Lower lobe of right lung (tissue), 2 donors: ENCODE data around the gene KRT7. TPM values are rescaled to one million over a fixed set of nuclear protein-coding genes. Genes with fewer than 3 reads are reported as not detected.

Source experiments
- ATAC-seq, 2 donors: fragments of 200-7000 bp; cut with Tn5 transposase; one replicate each; pipeline ENCODE4 v1.9.1; 2020 to 2022; ENCODE audit warnings: mild to moderate bottlenecking in 2 of 2, moderate library complexity in 2 of 2
- DNase-seq: peaks from one replicate; pipeline ENCODE4 v3.0.0-alpha.2; 2020
- H3K27ac ChIP-seq: fragments of 200-600 bp; one replicate; pipeline ENCODE4 v1.8.0; 2022
- H3K27me3 ChIP-seq: fragments of 200-600 bp; one replicate; pipeline ENCODE4 v1.8.0; 2022; ENCODE audit warnings: low read depth
- H3K36me3 ChIP-seq: fragments of 200-600 bp; one replicate; pipeline ENCODE4 v1.8.0; 2022; ENCODE audit warnings: mild to moderate bottlenecking
- H3K4me1 ChIP-seq: fragments of 200-600 bp; one replicate; pipeline ENCODE4 v1.8.0; 2022
- H3K4me3 ChIP-seq: fragments of 200-600 bp; one replicate; pipeline ENCODE4 v1.8.0; 2022; ENCODE audit warnings: mild to moderate bottlenecking
- H3K9me3 ChIP-seq: fragments of 200-600 bp; one replicate; pipeline ENCODE4 v1.8.0; 2022
- CTCF ChIP-seq: fragments of 200-600 bp; IDR thresholded peaks from one replicate; pipeline ENCODE4 v1.8.0; 2022; ENCODE audit warnings: antibody characterized with exemption, mild to moderate bottlenecking
- intact Hi-C: fragments of 100-400 bp; cut with DNase I; formaldehyde crosslinking; loops from one replicate; pipeline ENCODE4 v1.11.0; 2022
- total RNA-seq: library from RNA; stranded (reverse); fragmentation: NEBNext Ultra II Directional; extraction: Animal tissue kit (Norgen Biotek cat#: 25700); gene quantifications from one replicate; pipeline ENCODE4 v1.2.1, GENCODE V29; 2021
- donor health status: DM: no; HTN: yes; CAD: no; lungs with severe emphysema.

KRT7 gene
- total RNA-seq, 1 donor from 2014 or later = 257 TPM

- Histone ChIP-seq H3K36me3 (no peaks in the 10 kb centered on the region), H3K4me3 (no peak overlapping the region), H3K27me3 (no peaks in the 10 kb centered on the region), H3K27ac (no peak overlapping the region), H3K4me1 (no peaks in the 10 kb centered on the region), H3K9me3 (no peaks in the 10 kb centered on the region)
- TF ChIP-seq CTCF = no peak
- DNase-seq (no peak), ATAC-seq (no peak)
- intact Hi-C loops = no loop called here
Observed at GRCh38 chr12:52268212-52268611, 35.2 kb downstream of the KRT7 start.

GRCh38 chr12:52270541-52271070 lies 37.6 kb downstream of the KRT7 start:
- Histone ChIP-seq H3K9me3 (no peaks in the 10 kb centered on the region), H3K4me3 (no peak overlapping the region), H3K27ac (no peak overlapping the region), H3K4me1 (no peaks in the 10 kb centered on the region), H3K36me3 (no peaks in the 10 kb centered on the region), H3K27me3 (no peaks in the 10 kb centered on the region)
- DNase-seq = no peak
- no peak for TF ChIP-seq CTCF
- intact Hi-C loops = no loop called here
- no peak for ATAC-seq

- no peak for TF ChIP-seq CTCF
- no peaks in the 10 kb centered on the region for H3K9me3 ChIP-seq
Observed at GRCh38 chr12:52271158-52271557, 38.1 kb downstream of the KRT7 start.

GRCh38 chr12:52274521-52275120 lies 41.6 kb downstream of the KRT7 start, which contains the start of gene KRT86:
KRT86 (plus strand) TSS chr12:52274645; CDS start chr12:52301917, 27,272 bp downstream.
- Histone ChIP-seq H3K9me3 (no peaks in the 10 kb centered on the region), H3K27me3 (peaks cover 7% of the 10 kb centered on the region), H3K36me3 (no peaks in the 10 kb centered on the region), H3K4me3 (no peak within 1 kb of the TSS), H3K4me1 (peaks cover 11% of the 10 kb centered on the region), H3K27ac (no peak within 1 kb of the TSS)
- no peak for TF ChIP-seq CTCF
- intact Hi-C loops = no loop called here
- no peak for DNase-seq
- no peak for ATAC-seq

More at GRCh38 chr12:52271158-52271557, 38.1 kb downstream of the KRT7 start:
- no peak for DNase-seq
- H3K27me3 ChIP-seq = no peaks in the 10 kb centered on the region
- no peak for ATAC-seq
- H3K4me3 ChIP-seq = no peak overlapping the region
- no peaks in the 10 kb centered on the region for H3K4me1 ChIP-seq
- H3K36me3 ChIP-seq = no peaks in the 10 kb centered on the region
- H3K27ac ChIP-seq = no peak overlapping the region
- intact Hi-C loops = no loop called here

- no peak for ATAC-seq
- intact Hi-C loops = no loop called here
- H3K9me3 ChIP-seq = no peaks in the 10 kb centered on the region
- H3K4me1 ChIP-seq = peaks cover 22% of the 10 kb centered on the region
- no peak overlapping the region for H3K27ac ChIP-seq
- peaks cover 7% of the 10 kb centered on the region for H3K27me3 ChIP-seq
- no peak for TF ChIP-seq CTCF
- H3K4me3 ChIP-seq = no peak overlapping the region
- H3K36me3 ChIP-seq = no peaks in the 10 kb centered on the region
- no peak for DNase-seq
Observed at GRCh38 chr12:52275686-52276085, 42.6 kb downstream of the KRT7 start.
